Measurements from ENCODE around the gene NUBP1.
A peak's percentile ranks its signal among the peaks of the same experiment; 100 is the strongest.

Gene NUBP1

GRCh38 chr16:10745841-10746240 is 2.2 kb downstream of the NUBP1 start:
- no peak for TF ChIP-seq CTCF (IDR thresholded peaks at IDR 0.05; ENCODE audit: borderline replicate concordance, control extremely low read depth, extremely low read depth, insufficient read depth, missing control alignments)
- in situ Hi-C loops (cut with MboI; ENCODE audit: low sequenced_read_pairs, unreplicated experiment) = loop anchor here (10.0 to 25.0 kb wide), 2 partner anchors 129 to 484 kb away; partner anchors contain the start of gene CIITA
- no peak for DNase-seq (ENCODE audit: low spot score)

GRCh38 chr16:10750793-10751192 is 7.2 kb downstream of the NUBP1 start:
- no peak for DNase-seq (ENCODE audit: low spot score)
- no peak for TF ChIP-seq CTCF (IDR thresholded peaks at IDR 0.05; ENCODE audit: borderline replicate concordance, control extremely low read depth, extremely low read depth, insufficient read depth, missing control alignments)
- in situ Hi-C loops (cut with MboI; ENCODE audit: low sequenced_read_pairs, unreplicated experiment) = no loop called here

- peak; percentile 39 for TF ChIP-seq CTCF (IDR thresholded peaks at IDR 0.05; ENCODE audit: borderline replicate concordance, control extremely low read depth, extremely low read depth, insufficient read depth, missing control alignments)
- DNase-seq (ENCODE audit: low spot score) = peak; percentile 44
- in situ Hi-C loops (cut with MboI; ENCODE audit: low sequenced_read_pairs, unreplicated experiment) = no loop called here
Observed at GRCh38 chr16:10751291-10751697, 7.7 kb downstream of the NUBP1 start.

- in situ Hi-C loops (cut with MboI; ENCODE audit: low sequenced_read_pairs, unreplicated experiment) = no loop called here
- no peak for TF ChIP-seq CTCF (IDR thresholded peaks at IDR 0.05; ENCODE audit: borderline replicate concordance, control extremely low read depth, extremely low read depth, insufficient read depth, missing control alignments)
- peak; percentile 62 for DNase-seq (ENCODE audit: low spot score)
Observed at GRCh38 chr16:10752843-10753523, 9.3 kb downstream of the NUBP1 start.

- DNase-seq (ENCODE audit: low spot score) = no peak
- in situ Hi-C loops (cut with MboI; ENCODE audit: low sequenced_read_pairs, unreplicated experiment) = no loop called here
- TF ChIP-seq CTCF (IDR thresholded peaks at IDR 0.05; ENCODE audit: borderline replicate concordance, control extremely low read depth, extremely low read depth, insufficient read depth, missing control alignments) = no peak
Observed at GRCh38 chr16:10753670-10754069, 10.0 kb downstream of the NUBP1 start.

- no peak for DNase-seq (ENCODE audit: low spot score)
- in situ Hi-C loops (cut with MboI; ENCODE audit: low sequenced_read_pairs, unreplicated experiment) = no loop called here
- TF ChIP-seq CTCF (IDR thresholded peaks at IDR 0.05; ENCODE audit: borderline replicate concordance, control extremely low read depth, extremely low read depth, insufficient read depth, missing control alignments) = no peak
Observed at GRCh38 chr16:10754941-10755340, 11.3 kb downstream of the NUBP1 start.

Data from GM13976 (cell line).